Erythroblast (primary cell): ENCODE results near the gene GMDS.

ENCODE experiments used
- DNase-seq, 2 experiments: peaks; one replicate each; lab custom pipeline; 2025; lab: John Stamatoyannopoulos, UW
- GATA1 ChIP-seq: IDR thresholded peaks from 2 replicates; pipeline ENCODE4 v1.6.1; 2011; ENCODE audit warnings: low read depth, mild to moderate bottlenecking, control low read depth, low read length, moderate library complexity
- POLR2A ChIP-seq: IDR thresholded peaks from 2 replicates; pipeline ENCODE4 v1.6.1; 2011; ENCODE audit warnings: mild to moderate bottlenecking, low read length

Gene GMDS

GRCh38 chr6:2171728-2172127 lies 73.7 kb downstream of the GMDS start:
- TF ChIP-seq GATA1 = no peak
- TF ChIP-seq POLR2A = no peak
- peak; percentile 46 to 48 for DNase-seq

- DNase-seq = no peak
- TF ChIP-seq POLR2A (no peak), GATA1 (no peak)
These were observed 76.9 kb downstream of the GMDS start for GRCh38 chr6:2168480-2168879.

GRCh38 chr6:2166717-2167116 lies 78.7 kb downstream of the GMDS start:
- TF ChIP-seq POLR2A (no peak), GATA1 (no peak)
- no peak for DNase-seq

GRCh38 chr6:2165286-2165685 lies 80.1 kb downstream of the GMDS start:
- no peak for DNase-seq
- no peak for TF ChIP-seq GATA1

- no peak for DNase-seq
- TF ChIP-seq GATA1 (no peak), POLR2A (no peak)
These were observed 80.9 kb downstream of the GMDS start for GRCh38 chr6:2164481-2164880.

GRCh38 chr6:2162079-2162445 lies 83.3 kb downstream of the GMDS start:
- TF ChIP-seq POLR2A (no peak), GATA1 (no peak)
- DNase-seq = peak; percentile 25 to 39

- TF ChIP-seq POLR2A (no peak), GATA1 (no peak)
- peak; percentile 51 to 58 for DNase-seq
These were observed 86.7 kb downstream of the GMDS start for GRCh38 chr6:2158596-2159271.

- TF ChIP-seq POLR2A (no peak), GATA1 (no peak)
- peak; percentile 30 to 70 for DNase-seq
These were observed 87.8 kb downstream of the GMDS start for GRCh38 chr6:2157441-2158127.

GRCh38 chr6:2155206-2155605 lies 90.2 kb downstream of the GMDS start:
- DNase-seq = no peak
- TF ChIP-seq POLR2A (no peak), GATA1 (no peak)

- DNase-seq = no peak
- no peak for TF ChIP-seq GATA1
- TF ChIP-seq POLR2A = no peak
These were observed 95.9 kb downstream of the GMDS start for GRCh38 chr6:2149361-2150006.

GRCh38 chr6:2148748-2149147 lies 96.7 kb downstream of the GMDS start:
- TF ChIP-seq GATA1 = no peak
- no peak for TF ChIP-seq POLR2A
- DNase-seq = no peak

GRCh38 chr6:2147766-2148448 lies 97.5 kb downstream of the GMDS start:
- TF ChIP-seq GATA1 = no peak
- no peak for TF ChIP-seq POLR2A
- DNase-seq = no peak

GRCh38 chr6:2147261-2147660 lies 98.1 kb downstream of the GMDS start:
- TF ChIP-seq GATA1 (no peak), POLR2A (no peak)
- no peak for DNase-seq

GRCh38 chr6:2144210-2144609 lies 101.2 kb downstream of the GMDS start:
- no peak for DNase-seq
- TF ChIP-seq POLR2A = no peak
- TF ChIP-seq GATA1 = no peak
